T-helper 1 cell treated with Interleukin-12 subunit alpha and Interleukin-12 subunit beta and Interleukin-4 antibody, amounts not matched to agents 30 μg/mL and 1 μg/mL, for 36 hours (primary cell): ENCODE measurements around the gene ARID5B.
A peak's percentile ranks its signal among the peaks of the same experiment; 100 is the strongest.

Source experiments
- H3K27ac Mint-ChIP-seq: one replicate; pipeline ENCODE4 v1.8.0; 2021; ENCODE audit warnings: mild to moderate bottlenecking, mixed read lengths
- H3K27me3 Mint-ChIP-seq: one replicate; pipeline ENCODE4 v1.8.0; 2021; ENCODE audit warnings: low read depth, mixed read lengths
- H3K36me3 Mint-ChIP-seq: one replicate; pipeline ENCODE4 v1.8.0; 2021; ENCODE audit warnings: low read depth, mixed read lengths
- H3K4me1 Mint-ChIP-seq: one replicate; pipeline ENCODE4 v1.8.0; 2021; ENCODE audit warnings: low read depth, mixed read lengths
- H3K4me3 Mint-ChIP-seq: one replicate; pipeline ENCODE4 v1.8.0; 2021; ENCODE audit warnings: mild to moderate bottlenecking, moderate library complexity, mixed read lengths
- H3K9me3 Mint-ChIP-seq: one replicate; pipeline ENCODE4 v1.8.0; 2021; ENCODE audit warnings: mixed read lengths

ARID5B gene

GRCh38 chr10:62045765-62046521 is 144.4 kb downstream of the ARID5B start:
- Mint-ChIP-seq H3K27ac (peak overlapping the region; percentile 99), H3K4me1 (peaks cover 87% of the 10 kb centered on the region), H3K4me3 (peak overlapping the region; percentile 95), H3K36me3 (peaks cover 35% of the 10 kb centered on the region), H3K9me3 (peaks cover 3% of the 10 kb centered on the region), H3K27me3 (no peaks in the 10 kb centered on the region)

DNA sequence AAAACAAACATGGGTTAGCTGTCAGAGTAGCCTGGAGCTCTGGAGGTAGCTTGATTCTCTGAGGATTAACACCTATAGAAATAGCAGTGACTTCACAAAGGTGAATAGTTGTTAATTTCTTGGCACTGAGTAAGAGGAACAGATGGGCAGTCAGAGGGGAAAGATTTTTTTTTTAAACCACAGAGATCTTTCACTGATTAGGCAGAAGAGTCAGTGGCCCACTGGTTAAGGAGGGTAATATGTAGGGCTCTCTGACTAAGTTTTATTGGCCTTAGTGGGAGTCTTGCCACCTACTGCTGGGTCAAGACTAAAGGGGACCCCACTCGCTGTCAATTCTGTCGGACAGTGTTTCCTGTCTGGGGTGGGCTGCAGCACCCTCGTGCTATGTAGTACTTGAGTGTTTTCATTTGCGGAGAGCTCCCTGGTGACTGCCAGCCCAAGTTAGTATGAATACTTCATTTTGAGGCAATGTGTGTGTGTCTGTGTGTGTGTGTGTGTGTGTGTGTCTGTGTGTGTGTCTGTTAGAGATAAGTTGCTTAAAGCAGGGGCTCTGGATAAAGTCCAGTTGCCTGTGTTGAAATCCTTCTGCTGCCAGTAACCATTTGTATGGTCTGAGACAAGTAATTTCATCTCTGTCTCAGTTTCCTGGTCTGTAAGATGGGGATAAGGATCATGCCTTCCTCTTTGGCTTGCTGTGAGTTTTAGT is 145.2 kb downstream of the ARID5B start:
- H3K36me3 Mint-ChIP-seq, result peaks cover 37% of the 10 kb centered on the region
- no peaks in the 10 kb centered on the region for H3K27me3 Mint-ChIP-seq
- peak overlapping the region; percentile 95 for H3K4me3 Mint-ChIP-seq
- peak overlapping the region; percentile 99 for H3K27ac Mint-ChIP-seq
- H3K4me1 Mint-ChIP-seq, result peaks cover 85% of the 10 kb centered on the region
- H3K9me3 Mint-ChIP-seq, result peaks cover 3% of the 10 kb centered on the region

- Mint-ChIP-seq H3K9me3 (peaks cover 3% of the 10 kb centered on the region), H3K4me3 (peak overlapping the region; percentile 95), H3K27ac (peak overlapping the region; percentile 99), H3K36me3 (peaks cover 39% of the 10 kb centered on the region), H3K27me3 (no peaks in the 10 kb centered on the region), H3K4me1 (peaks cover 86% of the 10 kb centered on the region)
Measured at GRCh38 chr10:62047228-62047892, 145.9 kb downstream of the ARID5B start.

DNA sequence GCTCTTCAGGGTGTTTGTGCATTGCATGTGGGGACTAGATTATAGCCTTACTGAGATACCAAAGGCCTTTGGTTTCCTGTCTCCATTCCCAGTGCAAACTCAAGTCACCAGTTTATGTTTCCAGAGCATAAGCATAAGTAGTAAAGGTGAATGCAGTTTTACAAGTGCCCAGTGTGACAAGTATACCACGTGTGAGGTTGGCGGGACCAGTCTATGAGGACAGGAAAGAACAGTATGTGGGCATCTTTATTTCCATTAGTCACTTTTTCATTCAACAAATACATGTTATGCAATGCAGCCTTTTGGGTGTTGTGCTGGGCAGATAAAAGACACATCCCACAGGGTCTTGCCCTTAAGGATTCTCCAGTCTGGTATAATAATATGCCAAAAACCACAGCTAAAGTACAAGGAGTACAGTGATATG is 146.5 kb downstream of the ARID5B start:
- peaks cover 43% of the 10 kb centered on the region for H3K36me3 Mint-ChIP-seq
- no peaks in the 10 kb centered on the region for H3K27me3 Mint-ChIP-seq
- peaks cover 3% of the 10 kb centered on the region for H3K9me3 Mint-ChIP-seq
- H3K4me3 Mint-ChIP-seq, result peak overlapping the region; percentile 95
- peaks cover 88% of the 10 kb centered on the region for H3K4me1 Mint-ChIP-seq
- H3K27ac Mint-ChIP-seq, result peak overlapping the region; percentile 99

DNA sequence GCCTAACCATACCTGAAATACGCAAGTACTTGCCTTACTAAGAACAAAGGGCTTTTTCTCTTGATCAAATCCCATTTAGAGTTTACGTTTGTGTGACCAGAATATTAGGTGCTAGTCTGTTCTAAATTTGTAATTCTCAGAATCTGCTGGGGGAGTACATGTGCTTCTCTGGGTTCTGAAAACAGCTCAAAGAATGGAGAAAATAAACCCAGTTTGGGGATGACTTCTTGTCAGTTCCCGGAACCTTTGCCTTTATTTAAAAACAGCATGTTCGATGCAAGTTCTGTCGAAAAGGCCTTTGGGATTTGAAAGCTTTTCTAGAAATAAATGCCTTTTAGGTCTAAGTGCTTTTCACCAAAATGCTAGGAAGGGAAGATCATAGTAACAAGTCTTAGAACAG is 147.0 kb downstream of the ARID5B start:
- peaks cover 44% of the 10 kb centered on the region for H3K36me3 Mint-ChIP-seq
- peak overlapping the region; percentile 95 for H3K4me3 Mint-ChIP-seq
- peaks cover 88% of the 10 kb centered on the region for H3K4me1 Mint-ChIP-seq
- peak overlapping the region; percentile 99 for H3K27ac Mint-ChIP-seq
- peaks cover 3% of the 10 kb centered on the region for H3K9me3 Mint-ChIP-seq
- H3K27me3 Mint-ChIP-seq, result no peaks in the 10 kb centered on the region

GRCh38 chr10:62048919-62049623 is 147.6 kb downstream of the ARID5B start:
- Mint-ChIP-seq H3K27me3 (no peaks in the 10 kb centered on the region), H3K4me3 (peak overlapping the region; percentile 95), H3K27ac (peak overlapping the region; percentile 99), H3K4me1 (peaks cover 88% of the 10 kb centered on the region), H3K9me3 (peaks cover 3% of the 10 kb centered on the region), H3K36me3 (peaks cover 48% of the 10 kb centered on the region)

DNA sequence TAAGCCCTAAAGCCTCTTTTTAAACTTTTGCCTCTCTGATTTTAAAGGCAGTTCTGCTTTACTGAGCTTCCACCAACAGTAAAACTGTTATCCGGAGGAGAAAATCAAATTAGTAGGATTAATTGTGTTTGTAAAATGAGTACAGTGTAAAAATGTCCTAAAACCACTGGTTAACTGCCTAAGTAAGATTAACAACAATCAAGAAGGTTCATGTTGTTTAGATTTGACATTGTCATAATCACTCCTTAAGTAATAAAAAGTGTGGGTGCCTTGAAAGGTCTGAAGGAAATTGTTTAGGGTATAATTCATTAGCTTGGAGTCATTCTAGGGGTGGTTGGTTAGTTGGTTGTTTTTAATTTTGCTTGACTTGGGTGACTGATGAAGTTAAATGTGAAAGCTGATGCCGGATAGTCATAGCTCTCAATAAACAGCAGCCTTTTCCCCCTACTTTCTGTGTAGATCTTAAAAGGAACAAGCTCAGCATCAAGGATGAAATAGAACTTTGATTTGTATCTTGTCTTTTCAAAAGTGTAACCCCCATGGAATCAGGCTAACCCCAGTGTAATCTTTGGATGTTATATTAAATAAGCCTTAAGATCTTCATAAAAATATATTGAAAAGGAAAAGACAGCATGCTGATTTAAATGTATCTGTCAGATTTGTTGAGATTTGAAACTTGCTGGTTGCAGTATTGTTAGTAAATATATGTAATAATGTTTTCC is 148.3 kb downstream of the ARID5B start:
- peak overlapping the region; percentile 95 for H3K4me3 Mint-ChIP-seq
- peaks cover 89% of the 10 kb centered on the region for H3K4me1 Mint-ChIP-seq
- peaks cover 3% of the 10 kb centered on the region for H3K9me3 Mint-ChIP-seq
- H3K36me3 Mint-ChIP-seq, result peaks cover 55% of the 10 kb centered on the region
- H3K27me3 Mint-ChIP-seq, result no peaks in the 10 kb centered on the region
- H3K27ac Mint-ChIP-seq, result peak overlapping the region; percentile 99

DNA sequence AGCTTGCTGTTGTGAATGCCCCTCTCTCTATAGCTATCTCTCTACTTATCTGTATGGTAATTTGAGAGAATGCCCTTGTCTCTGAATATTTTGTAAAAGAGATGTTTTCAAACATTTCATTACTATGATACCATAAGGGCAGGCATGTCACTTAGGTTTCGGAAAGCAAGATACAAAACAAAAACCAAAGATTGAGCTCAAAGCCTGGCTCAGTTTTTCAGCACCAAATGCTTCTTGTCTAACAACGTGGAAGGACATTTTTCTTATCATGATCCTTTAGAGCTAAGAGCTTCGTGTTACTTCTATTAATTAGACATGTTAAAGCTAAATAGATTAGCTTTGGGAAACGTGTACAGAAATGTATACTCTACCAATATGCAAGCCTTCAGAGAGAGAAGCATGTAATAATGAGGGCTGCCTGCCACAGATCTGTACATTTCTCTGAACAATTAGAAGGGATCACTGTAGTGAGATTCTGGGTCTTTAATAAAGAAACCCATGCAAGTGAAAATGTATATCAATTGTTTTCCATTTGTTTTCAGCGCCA is 148.9 kb downstream of the ARID5B start:
- Mint-ChIP-seq H3K9me3 (peaks cover 3% of the 10 kb centered on the region), H3K4me1 (peaks cover 90% of the 10 kb centered on the region), H3K36me3 (peaks cover 61% of the 10 kb centered on the region), H3K4me3 (peak overlapping the region; percentile 95), H3K27me3 (no peaks in the 10 kb centered on the region), H3K27ac (peak overlapping the region; percentile 99)

DNA sequence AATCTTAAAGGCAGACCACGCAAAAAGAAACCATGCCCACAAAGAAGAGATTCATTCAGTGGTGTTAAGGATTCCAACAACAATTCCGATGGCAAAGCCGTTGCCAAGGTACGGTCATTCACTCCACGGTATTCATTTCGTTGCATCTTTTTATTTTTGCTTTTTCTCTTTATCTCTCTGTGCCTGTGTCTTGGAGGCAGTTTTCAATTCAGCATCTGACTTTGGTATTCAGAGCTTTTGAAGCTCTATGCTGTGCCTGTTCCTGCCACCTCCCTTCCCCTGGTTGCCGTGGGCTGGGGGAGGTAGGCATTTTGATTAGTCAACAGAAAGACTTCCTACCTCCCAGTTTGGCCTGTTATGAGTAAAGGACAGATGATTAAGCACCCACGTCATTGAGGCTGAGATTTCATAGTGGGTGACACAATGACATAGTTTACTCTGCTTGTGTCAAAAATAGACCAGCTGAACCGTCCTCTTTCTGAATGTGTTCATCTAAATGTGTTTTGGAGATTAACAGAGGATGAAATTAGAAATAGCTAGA is 149.5 kb downstream of the ARID5B start:
- Mint-ChIP-seq H3K27ac (peak overlapping the region; percentile 99), H3K36me3 (peaks cover 63% of the 10 kb centered on the region), H3K4me3 (peak overlapping the region; percentile 95), H3K27me3 (no peaks in the 10 kb centered on the region), H3K9me3 (peaks cover under 1% of the 10 kb centered on the region), H3K4me1 (peaks cover 90% of the 10 kb centered on the region)

GRCh38 chr10:62052276-62052675 is 150.8 kb downstream of the ARID5B start:
- Mint-ChIP-seq H3K27ac (peak overlapping the region; percentile 99), H3K4me1 (peaks cover 88% of the 10 kb centered on the region), H3K36me3 (peaks cover 75% of the 10 kb centered on the region), H3K9me3 (no peaks in the 10 kb centered on the region), H3K4me3 (peak overlapping the region; percentile 75), H3K27me3 (no peaks in the 10 kb centered on the region)

GRCh38 chr10:62053860-62054259 is 152.4 kb downstream of the ARID5B start:
- peaks cover 86% of the 10 kb centered on the region for H3K4me1 Mint-ChIP-seq
- no peaks in the 10 kb centered on the region for H3K27me3 Mint-ChIP-seq
- H3K27ac Mint-ChIP-seq, result peak overlapping the region; percentile 99
- peak overlapping the region; percentile 75 for H3K4me3 Mint-ChIP-seq
- H3K9me3 Mint-ChIP-seq, result no peaks in the 10 kb centered on the region
- H3K36me3 Mint-ChIP-seq, result peaks cover 87% of the 10 kb centered on the region

- Mint-ChIP-seq H3K36me3 (peaks cover 89% of the 10 kb centered on the region), H3K27me3 (no peaks in the 10 kb centered on the region), H3K27ac (peak overlapping the region; percentile 99)
Measured at GRCh38 chr10:62054408-62054807, 152.9 kb downstream of the ARID5B start.

DNA sequence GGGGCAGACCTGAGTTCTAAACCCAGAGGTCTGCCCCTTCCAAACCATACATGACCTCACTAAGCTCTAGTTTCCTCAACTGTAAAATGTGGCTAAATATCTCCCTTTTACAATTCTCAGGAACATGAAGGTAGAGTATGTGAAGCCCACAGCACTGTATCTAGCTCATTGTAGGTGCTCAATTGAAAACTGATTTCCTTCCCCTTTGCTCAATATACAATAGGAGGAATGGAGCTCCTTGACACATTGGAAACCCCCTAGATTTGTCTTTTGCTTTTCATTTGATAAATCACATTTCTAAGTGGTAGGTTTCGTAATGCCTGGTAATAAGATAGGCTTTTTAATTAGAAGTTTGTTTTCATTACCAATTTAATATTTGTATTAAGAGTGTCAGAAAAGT is 153.3 kb downstream of the ARID5B start:
- H3K9me3 Mint-ChIP-seq, result no peaks in the 10 kb centered on the region
- H3K36me3 Mint-ChIP-seq, result peaks cover 91% of the 10 kb centered on the region
- H3K27me3 Mint-ChIP-seq, result no peaks in the 10 kb centered on the region
- peak overlapping the region; percentile 99 for H3K27ac Mint-ChIP-seq
- peaks cover 87% of the 10 kb centered on the region for H3K4me1 Mint-ChIP-seq
- peak overlapping the region; percentile 75 for H3K4me3 Mint-ChIP-seq

More at GRCh38 chr10:62054408-62054807, 152.9 kb downstream of the ARID5B start:
- Mint-ChIP-seq H3K4me1 (peaks cover 86% of the 10 kb centered on the region), H3K4me3 (peak overlapping the region; percentile 75), H3K9me3 (no peaks in the 10 kb centered on the region)
